ENCODE measurements around the gene QRICH1. TPM values are rescaled to one million over a fixed set of nuclear protein-coding genes. Genes with fewer than 3 reads are reported as not detected.
A peak's percentile ranks its signal among the peaks of the same experiment; 100 is the strongest.

The QRICH1 gene
- total and polyA plus RNA-seq, 2 donors (not counting 3 experiments of a cell fraction or from before 2014, with no cell fraction given): 89.7 to 116 TPM

DNA sequence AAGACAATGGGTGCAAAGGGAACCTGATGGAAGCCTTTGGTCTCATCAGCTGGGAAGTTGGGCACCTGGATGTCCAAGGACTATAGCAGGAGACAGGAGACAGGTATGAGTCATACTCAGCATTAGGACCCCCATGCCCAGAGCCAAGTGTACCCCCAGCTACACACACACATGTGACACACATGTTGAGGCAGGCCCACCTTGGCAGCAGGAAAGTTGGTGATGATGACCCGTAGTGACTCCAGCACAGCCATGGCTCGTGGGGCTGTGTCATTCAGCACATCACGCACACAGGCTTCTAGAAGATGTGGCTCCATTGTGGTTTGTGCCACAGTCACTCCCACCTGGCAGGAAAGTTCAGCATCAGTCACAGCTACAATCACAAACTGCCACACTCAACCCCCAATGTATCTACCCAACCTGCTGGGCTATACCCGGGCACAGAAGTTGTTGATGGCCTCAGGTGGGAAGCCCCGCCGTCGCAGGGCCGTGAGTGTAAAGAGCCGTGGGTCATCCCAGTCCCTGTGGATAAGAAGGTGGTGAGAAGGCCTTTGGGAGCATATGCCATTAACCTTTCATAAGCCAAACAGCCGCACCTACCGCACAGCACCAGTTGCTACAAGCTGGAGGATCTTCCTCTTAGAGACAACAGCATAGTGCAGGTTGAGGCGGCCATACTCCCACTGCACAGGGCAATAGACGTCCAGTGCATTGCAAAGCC lies 5.2 kb upstream of the QRICH1 start:
- Histone ChIP-seq H3K4me2 (ENCODE audit: insufficient read depth, low read length) (no peak overlapping the region), H3K4me3 (replicated peaks in 1 of 3; ENCODE audit: insufficient read depth in 1 of 3, low read depth in 1 of 3, low read length in 3 of 3) (no peak overlapping the region), H3K9ac (replicated peaks; ENCODE audit: extremely low read depth, insufficient read depth, low read length) (no peak overlapping the region), H3K27me3 (ENCODE audit: control insufficient read depth in 2 of 2, insufficient read depth in 2 of 2, low read length in 2 of 2) (no peaks in the 10 kb centered on the region), H3K36me3 (ENCODE audit: control insufficient read depth in 2 of 2, extremely low read depth in 1 of 2, insufficient read depth in 2 of 2, low read length in 2 of 2) (peaks cover 12 to 48% of the 10 kb centered on the region in 2 experiments), H3K27ac (ENCODE audit: insufficient read depth, low read depth, low read length) (no peak overlapping the region), H2AFZ (ENCODE audit: low read depth, low read length) (no peak overlapping the region), H3K79me2 (ENCODE audit: control insufficient read depth, insufficient read depth, low read length) (peaks cover 6% of the 10 kb centered on the region), H3K9me3 (replicated peaks; ENCODE audit: control insufficient read depth, insufficient read depth, low read length) (no peaks in the 10 kb centered on the region), H4K20me1 (replicated peaks; ENCODE audit: control insufficient read depth, extremely low read depth, insufficient read depth, low read length) (no peaks in the 10 kb centered on the region), H3K4me1 (ENCODE audit: control insufficient read depth, extremely low read depth, insufficient read depth, low read length) (peaks cover 9% of the 10 kb centered on the region), H3K9me1 (replicated peaks; ENCODE audit: control insufficient read depth, extremely low read depth, insufficient read depth, low read length) (no peaks in the 10 kb centered on the region)
- FAIRE-seq: no peak
- TF ChIP-seq EZH2 (IDR thresholded peaks at IDR 0.05; ENCODE audit: borderline replicate concordance, low read depth, low read length, severe bottlenecking): no peak
- TF ChIP-seq JUN (IDR thresholded peaks at IDR 0.05; ENCODE audit: borderline replicate concordance, insufficient read depth, insufficient read length, low read depth): no peak
- TF ChIP-seq, protein P1, sequence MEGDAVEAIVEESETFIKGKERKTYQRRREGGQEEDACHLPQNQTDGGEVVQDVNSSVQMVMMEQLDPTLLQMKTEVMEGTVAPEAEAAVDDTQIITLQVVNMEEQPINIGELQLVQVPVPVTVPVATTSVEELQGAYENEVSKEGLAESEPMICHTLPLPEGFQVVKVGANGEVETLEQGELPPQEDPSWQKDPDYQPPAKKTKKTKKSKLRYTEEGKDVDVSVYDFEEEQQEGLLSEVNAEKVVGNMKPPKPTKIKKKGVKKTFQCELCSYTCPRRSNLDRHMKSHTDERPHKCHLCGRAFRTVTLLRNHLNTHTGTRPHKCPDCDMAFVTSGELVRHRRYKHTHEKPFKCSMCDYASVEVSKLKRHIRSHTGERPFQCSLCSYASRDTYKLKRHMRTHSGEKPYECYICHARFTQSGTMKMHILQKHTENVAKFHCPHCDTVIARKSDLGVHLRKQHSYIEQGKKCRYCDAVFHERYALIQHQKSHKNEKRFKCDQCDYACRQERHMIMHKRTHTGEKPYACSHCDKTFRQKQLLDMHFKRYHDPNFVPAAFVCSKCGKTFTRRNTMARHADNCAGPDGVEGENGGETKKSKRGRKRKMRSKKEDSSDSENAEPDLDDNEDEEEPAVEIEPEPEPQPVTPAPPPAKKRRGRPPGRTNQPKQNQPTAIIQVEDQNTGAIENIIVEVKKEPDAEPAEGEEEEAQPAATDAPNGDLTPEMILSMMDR (IDR thresholded peaks at IDR 0.05; ENCODE audit: extremely low read depth in 1 of 2, insufficient read depth in 1 of 2, low read depth in 1 of 2, low read length in 2 of 2): no peak
- TF ChIP-seq POLR2AphosphoS5 (IDR thresholded peaks at IDR 0.05; ENCODE audit: insufficient read depth, low read depth, low read length): no peak
- TF ChIP-seq, protein P2, sequence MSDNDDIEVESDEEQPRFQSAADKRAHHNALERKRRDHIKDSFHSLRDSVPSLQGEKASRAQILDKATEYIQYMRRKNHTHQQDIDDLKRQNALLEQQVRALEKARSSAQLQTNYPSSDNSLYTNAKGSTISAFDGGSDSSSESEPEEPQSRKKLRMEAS (IDR thresholded peaks at IDR 0.05; ENCODE audit: insufficient read depth, insufficient read length): no peak
- no peak for TF ChIP-seq MYC (IDR thresholded peaks at IDR 0.05; ENCODE audit: low read depth, low read length)
- no peak for TF ChIP-seq GATA2 (IDR thresholded peaks at IDR 0.05; ENCODE audit: insufficient read depth, insufficient read length, low read depth, low read length)
- TF ChIP-seq POLR2A (IDR thresholded peaks at IDR 0.05; ENCODE audit: low read depth, low read length): no peak
- no peak for TF ChIP-seq FOS (IDR thresholded peaks at IDR 0.05; ENCODE audit: borderline replicate concordance, insufficient read depth, low read length)
- intact Hi-C loops (cut with micrococcal nuclease) (no loop called here), dilution Hi-C loops (cut with MboI; ENCODE audit: extremely low pct_ligation_motif_present, low sequenced_read_pairs) (no loop called here)
- ChIA-PET CTCF (no interaction called here), POLR2A (no interaction called here)
- no peak for DNase-seq (ENCODE audit: low read depth, low spot score)
- BruUV-seq (replicated peaks): TSS peak; percentile 8
